CD4-positive, alpha-beta T cell (primary cell): Measurements from ENCODE around the gene CSTF1. TPM values are rescaled to one million over a fixed set of nuclear protein-coding genes. Genes with fewer than 3 reads are reported as not detected.
A peak's percentile ranks its signal among the peaks of the same experiment; 100 is the strongest.

Experiments
- ATAC-seq: fragments of 200-7000 bp; cut with Tn5 transposase; one replicate; pipeline ENCODE4 v1.10.0; 2022; ENCODE audit warnings: mild to moderate bottlenecking; ENCODE audit not compliant: poor library complexity
- CTCF ChIA-PET: fragments of 350-600 bp; sonication (Branson Sonifier 250); formaldehyde crosslinking; loops from one replicate; lab custom pipeline; 2021; ENCODE audit warnings: antibody characterized with exemption, inconsistent platforms; lab: Charles Lee
- POLR2A ChIA-PET: fragments of 350-600 bp; sonication (Branson Sonifier 250); formaldehyde crosslinking; loops from one replicate; lab custom pipeline; 2021; ENCODE audit warnings: antibody characterized with exemption, inconsistent platforms; lab: Charles Lee
- DNase-seq, 14 experiments: peaks; one replicate each; pipeline ENCODE4 v3.0.0-alpha.2; 2013 to 2020; ENCODE audit warnings: mixed read lengths in 2 of 14
- H3K27ac ChIP-seq, 2 donors: one replicate each; pipeline versions ENCODE4 v1.5.1 to v1.7.0; 2013; ENCODE audit warnings: low read length in 2 of 2, low read depth in 1 of 2, mild to moderate bottlenecking in 1 of 2
- H3K27me3 ChIP-seq, 2 experiments: 1 replicate in 1 of 2; 2 replicates in 1 of 2; pipeline versions ENCODE4 v1.6.1 to v1.7.0; 2013; ENCODE audit warnings: low read length in 2 of 2, control low read depth in 1 of 2, mild to moderate bottlenecking in 1 of 2, moderate library complexity in 1 of 2; ENCODE audit not compliant: insufficient read depth in 2 of 2, control insufficient read depth in 1 of 2
- H3K36me3 ChIP-seq: one replicate; pipeline ENCODE4 v1.6.1; 2013; ENCODE audit warnings: low read length, control low read depth; ENCODE audit not compliant: insufficient read depth
- H3K4me1 ChIP-seq: one replicate; pipeline ENCODE4 v1.6.1; 2013; ENCODE audit warnings: low read length, control low read depth; ENCODE audit not compliant: insufficient read depth
- H3K4me3 ChIP-seq: one replicate; pipeline ENCODE4 v1.5.1; 2013; ENCODE audit warnings: mild to moderate bottlenecking, low read length, moderate library complexity
- H3K9me3 ChIP-seq, 2 experiments: 1 replicate in 1 of 2; 2 replicates in 1 of 2; pipeline versions ENCODE4 v1.6.1 to v1.7.0; 2013; ENCODE audit warnings: low read length in 2 of 2, mild to moderate bottlenecking in 2 of 2, control low read depth in 1 of 2, moderate library complexity in 1 of 2; ENCODE audit not compliant: control insufficient read depth in 1 of 2, insufficient read depth in 1 of 2
- H3K27ac Mint-ChIP-seq: one replicate; pipeline ENCODE4 v1.8.0; 2020; ENCODE audit warnings: mixed read lengths
- H3K27me3 Mint-ChIP-seq: one replicate; pipeline ENCODE4 v1.8.0; 2021; ENCODE audit warnings: mixed read lengths
- H3K36me3 Mint-ChIP-seq: one replicate; pipeline ENCODE4 v1.8.0; 2021; ENCODE audit warnings: low read depth, mixed read lengths
- H3K4me1 Mint-ChIP-seq: one replicate; pipeline ENCODE4 v1.8.0; 2021; ENCODE audit warnings: low read depth, mixed read lengths
- H3K4me3 Mint-ChIP-seq: one replicate; pipeline ENCODE4 v1.8.0; 2020; ENCODE audit warnings: mild to moderate bottlenecking, mixed read lengths
- H3K9me3 Mint-ChIP-seq: one replicate; pipeline ENCODE4 v1.8.0; 2020; ENCODE audit warnings: mixed read lengths
- CTCF ChIP-seq: fragments of 200-600 bp; IDR thresholded peaks from one replicate; pipeline ENCODE4 v1.8.0; 2022; ENCODE audit warnings: antibody characterized with exemption, mild to moderate bottlenecking
- intact Hi-C, 2 experiments: fragments of 100-400 bp; cut with DNase I in 1 of 2; cut with micrococcal nuclease in 1 of 2; formaldehyde crosslinking; loops; one replicate each; pipeline versions ENCODE4 v1.15.1 to v1.9.0; 2023 to 2025; cut with DNase I, micrococcal nuclease
- total RNA-seq, 174 experiments: library from RNA in 2 of 174; stranded (reverse) in 2 of 174; gene quantifications; one replicate each; pipeline ENCODE4 v1.2.3 and lab custom pipeline; 2021 to 2026

Gene CSTF1
- total RNA-seq, 2 experiments from 2014 or later, result 20.7 to 21.8 TPM

- H3K9me3 ChIP-seq, result no peaks in the 10 kb centered on the region
- intact Hi-C loops, result no loop called here
- peaks cover under 1% of the 10 kb centered on the region for H3K4me1 ChIP-seq
- Mint-ChIP-seq H3K4me1 (peaks cover 9% of the 10 kb centered on the region), H3K4me3 (no peak overlapping the region), H3K27ac (no peak overlapping the region), H3K27me3 (peaks cover 12% of the 10 kb centered on the region), H3K36me3 (no peaks in the 10 kb centered on the region), H3K9me3 (no peaks in the 10 kb centered on the region)
- no peak for ATAC-seq
- H3K27ac ChIP-seq, result no peak overlapping the region
- H3K4me3 ChIP-seq, result no peak overlapping the region
- no peaks in the 10 kb centered on the region for H3K27me3 ChIP-seq
- POLR2A ChIA-PET, result no interaction called here
- CTCF ChIA-PET, result no interaction called here
- no peak for TF ChIP-seq CTCF
- no peaks in the 10 kb centered on the region for H3K36me3 ChIP-seq
- no peak for DNase-seq
These were observed 39.1 kb upstream of the CSTF1 start for GRCh38 chr20:56353356-56353755.

GRCh38 chr20:56358070-56358469 lies 34.4 kb upstream of the CSTF1 start:
- intact Hi-C loops, result loop anchor here in 1 of 2 experiments (1.0 to 5.0 kb wide), 2 partner anchors 110 to 1954 kb away; partner anchors contain the start of gene RTF2
- no peaks in the 10 kb centered on the region for H3K27me3 ChIP-seq
- TF ChIP-seq CTCF, result no peak
- H3K4me3 Mint-ChIP-seq, result peak overlapping the region; percentile 87
- H3K36me3 ChIP-seq, result no peaks in the 10 kb centered on the region
- H3K9me3 Mint-ChIP-seq, result no peaks in the 10 kb centered on the region
- peaks cover 5% of the 10 kb centered on the region for H3K36me3 Mint-ChIP-seq
- H3K27me3 Mint-ChIP-seq, result no peaks in the 10 kb centered on the region
- CTCF ChIA-PET, result no interaction called here
- DNase-seq (no peak), ATAC-seq (no peak)
- POLR2A ChIA-PET, result interaction anchor here (0.6 to 2.2 kb wide), 6 partner anchors 21 to 110 kb away, joined by 3 to 40 read pairs (median 6); partner anchors contain the start of genes AURKA, CSTF1 and RTF2
- no peaks in the 10 kb centered on the region for H3K9me3 ChIP-seq
- peaks cover 21% of the 10 kb centered on the region for H3K4me1 ChIP-seq
- no peak overlapping the region for H3K27ac ChIP-seq
- peak overlapping the region; percentile 19 for H3K27ac Mint-ChIP-seq
- peaks cover 29% of the 10 kb centered on the region for H3K4me1 Mint-ChIP-seq
- peak overlapping the region; percentile 41 for H3K4me3 ChIP-seq

GRCh38 chr20:56358600-56359211 lies 33.7 kb upstream of the CSTF1 start, which contains the start of gene FAM210B:
Gene FAM210B (plus strand): TSS chr20:56358974. CDS start chr20:56359006, 32 bp downstream.
- DNase-seq (peak; percentile 62 to 93 (median 81)), ATAC-seq (peak; percentile 99)
- Mint-ChIP-seq H3K4me1 (peaks cover 29% of the 10 kb centered on the region), H3K4me3 (peak within 1 kb of the TSS; percentile 94), H3K27me3 (no peaks in the 10 kb centered on the region), H3K27ac (peak within 1 kb of the TSS; percentile 76), H3K36me3 (peaks cover 9% of the 10 kb centered on the region), H3K9me3 (no peaks in the 10 kb centered on the region)
- Histone ChIP-seq H3K4me3 (peak within 1 kb of the TSS; percentile 86), H3K4me1 (peaks cover 21% of the 10 kb centered on the region), H3K36me3 (no peaks in the 10 kb centered on the region), H3K27me3 (no peaks in the 10 kb centered on the region), H3K9me3 (no peaks in the 10 kb centered on the region), H3K27ac (no peak within 1 kb of the TSS)
- ChIA-PET CTCF (no interaction called here), POLR2A (interaction anchor here (0.6 to 2.2 kb wide), 7 partner anchors 20 to 110 kb away, joined by 3 to 40 read pairs (median 6); partner anchors contain the start of genes AURKA, CASS4, CSTF1 and RTF2)
- TF ChIP-seq CTCF, result no peak
- intact Hi-C loops, result loop anchor here in 1 of 2 experiments (1.0 to 5.0 kb wide), 2 partner anchors 110 to 1954 kb away; partner anchors contain the start of gene RTF2
